ENCODE measurements around the gene VHLL.

DNA sequence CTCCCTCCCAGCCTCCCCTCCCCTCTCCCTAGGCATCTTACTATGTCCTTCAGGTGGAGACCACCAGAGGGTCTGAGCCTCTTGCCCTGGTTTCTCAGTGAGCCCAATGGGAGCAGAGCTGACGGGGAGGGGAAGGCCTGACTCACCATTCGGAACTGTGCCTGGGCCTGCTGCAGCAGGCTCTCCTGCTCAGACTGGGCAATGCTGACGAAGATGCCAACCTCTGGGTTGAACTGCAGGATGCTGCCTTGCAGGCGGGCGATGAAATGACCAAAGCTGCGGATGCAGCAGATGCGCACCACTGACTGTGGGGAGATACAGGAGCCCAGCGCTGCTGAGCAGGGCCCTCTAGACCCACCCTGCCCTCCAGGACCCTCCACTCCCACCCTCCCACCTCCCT is 40.2 kb downstream of the VHLL start:
- TF ChIP-seq EP300 (IDR thresholded peaks at IDR 0.05): no peak
- TF ChIP-seq, protein P1, sequence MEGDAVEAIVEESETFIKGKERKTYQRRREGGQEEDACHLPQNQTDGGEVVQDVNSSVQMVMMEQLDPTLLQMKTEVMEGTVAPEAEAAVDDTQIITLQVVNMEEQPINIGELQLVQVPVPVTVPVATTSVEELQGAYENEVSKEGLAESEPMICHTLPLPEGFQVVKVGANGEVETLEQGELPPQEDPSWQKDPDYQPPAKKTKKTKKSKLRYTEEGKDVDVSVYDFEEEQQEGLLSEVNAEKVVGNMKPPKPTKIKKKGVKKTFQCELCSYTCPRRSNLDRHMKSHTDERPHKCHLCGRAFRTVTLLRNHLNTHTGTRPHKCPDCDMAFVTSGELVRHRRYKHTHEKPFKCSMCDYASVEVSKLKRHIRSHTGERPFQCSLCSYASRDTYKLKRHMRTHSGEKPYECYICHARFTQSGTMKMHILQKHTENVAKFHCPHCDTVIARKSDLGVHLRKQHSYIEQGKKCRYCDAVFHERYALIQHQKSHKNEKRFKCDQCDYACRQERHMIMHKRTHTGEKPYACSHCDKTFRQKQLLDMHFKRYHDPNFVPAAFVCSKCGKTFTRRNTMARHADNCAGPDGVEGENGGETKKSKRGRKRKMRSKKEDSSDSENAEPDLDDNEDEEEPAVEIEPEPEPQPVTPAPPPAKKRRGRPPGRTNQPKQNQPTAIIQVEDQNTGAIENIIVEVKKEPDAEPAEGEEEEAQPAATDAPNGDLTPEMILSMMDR (IDR thresholded peaks at IDR 0.05): no peak

Data from stomach (tissue), 4 donors.